CD4-positive, alpha-beta T cell treated with Interferon alpha-2 for 1 hour (primary cell): Measurements from ENCODE around the gene ZNF532.
A peak's percentile ranks its signal among the peaks of the same experiment; 100 is the strongest.

Experiments used
- DNase-seq, 2 donors: peaks; one replicate each; pipeline ENCODE4 v3.0.0-alpha.2; 2020 to 2022

Gene ZNF532

GRCh38 chr18:58952858-58953257 lies 88.2 kb downstream of the ZNF532 start:
- no peak for DNase-seq

GRCh38 chr18:58953627-58954026 lies 89.0 kb downstream of the ZNF532 start:
- DNase-seq = no peak

- no peak for DNase-seq
Measured at GRCh38 chr18:58955001-58955400, 90.3 kb downstream of the ZNF532 start.

GRCh38 chr18:58955738-58956137 lies 91.1 kb downstream of the ZNF532 start:
- DNase-seq = no peak

- DNase-seq = no peak
Measured at GRCh38 chr18:58958628-58959027, 94.0 kb downstream of the ZNF532 start.

GRCh38 chr18:58960508-58960907 lies 95.8 kb downstream of the ZNF532 start:
- DNase-seq = no peak

GRCh38 chr18:58960946-58961722 lies 96.5 kb downstream of the ZNF532 start:
- no peak for DNase-seq

- no peak for DNase-seq
Measured at GRCh38 chr18:58962336-58962735, 97.7 kb downstream of the ZNF532 start.

GRCh38 chr18:58965291-58966004 lies 100.8 kb downstream of the ZNF532 start:
- no peak for DNase-seq

- peak in 1 of 2 donors; percentile 26 for DNase-seq
Measured at GRCh38 chr18:58966005-58966677, 101.5 kb downstream of the ZNF532 start.

GRCh38 chr18:58966704-58967103 lies 102.0 kb downstream of the ZNF532 start:
- DNase-seq = no peak

- DNase-seq = no peak
Measured at GRCh38 chr18:58967751-58968254, 103.1 kb downstream of the ZNF532 start.

- no peak for DNase-seq
Measured at GRCh38 chr18:58970943-58971790, 106.5 kb downstream of the ZNF532 start.

- no peak for DNase-seq
Measured at GRCh38 chr18:58975296-58975695, 110.6 kb downstream of the ZNF532 start.

- no peak for DNase-seq
Measured at GRCh38 chr18:58975781-58976180, 111.1 kb downstream of the ZNF532 start.

GRCh38 chr18:58977223-58977622 lies 112.5 kb downstream of the ZNF532 start:
- no peak for DNase-seq

- no peak for DNase-seq
Measured at GRCh38 chr18:58977801-58978200, 113.1 kb downstream of the ZNF532 start.

GRCh38 chr18:58978916-58979315 lies 114.2 kb downstream of the ZNF532 start:
- no peak for DNase-seq

GRCh38 chr18:58979615-58980014 lies 114.9 kb downstream of the ZNF532 start:
- no peak for DNase-seq

GRCh38 chr18:58980991-58981390 lies 116.3 kb downstream of the ZNF532 start:
- no peak for DNase-seq

- no peak for DNase-seq
Measured at GRCh38 chr18:58983260-58984155, 118.8 kb downstream of the ZNF532 start.

GRCh38 chr18:58988600-58988999 lies 123.9 kb downstream of the ZNF532 start:
- no peak for DNase-seq
